ENCODE data around the gene NPR3. TPM values are rescaled to one million over a fixed set of nuclear protein-coding genes. Genes with fewer than 3 reads are reported as not detected.

NPR3 gene
- total RNA-seq, 1 donor from 2014 or later, result 87.2 TPM

- TF ChIP-seq, protein P1, sequence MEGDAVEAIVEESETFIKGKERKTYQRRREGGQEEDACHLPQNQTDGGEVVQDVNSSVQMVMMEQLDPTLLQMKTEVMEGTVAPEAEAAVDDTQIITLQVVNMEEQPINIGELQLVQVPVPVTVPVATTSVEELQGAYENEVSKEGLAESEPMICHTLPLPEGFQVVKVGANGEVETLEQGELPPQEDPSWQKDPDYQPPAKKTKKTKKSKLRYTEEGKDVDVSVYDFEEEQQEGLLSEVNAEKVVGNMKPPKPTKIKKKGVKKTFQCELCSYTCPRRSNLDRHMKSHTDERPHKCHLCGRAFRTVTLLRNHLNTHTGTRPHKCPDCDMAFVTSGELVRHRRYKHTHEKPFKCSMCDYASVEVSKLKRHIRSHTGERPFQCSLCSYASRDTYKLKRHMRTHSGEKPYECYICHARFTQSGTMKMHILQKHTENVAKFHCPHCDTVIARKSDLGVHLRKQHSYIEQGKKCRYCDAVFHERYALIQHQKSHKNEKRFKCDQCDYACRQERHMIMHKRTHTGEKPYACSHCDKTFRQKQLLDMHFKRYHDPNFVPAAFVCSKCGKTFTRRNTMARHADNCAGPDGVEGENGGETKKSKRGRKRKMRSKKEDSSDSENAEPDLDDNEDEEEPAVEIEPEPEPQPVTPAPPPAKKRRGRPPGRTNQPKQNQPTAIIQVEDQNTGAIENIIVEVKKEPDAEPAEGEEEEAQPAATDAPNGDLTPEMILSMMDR (IDR thresholded peaks at IDR 0.05), result no peak
- Histone ChIP-seq H3K27me3 (no peaks in the 10 kb centered on the region), H3K4me3 (no peak overlapping the region), H3K27ac (no peak overlapping the region), H3K4me1 (no peaks in the 10 kb centered on the region), H3K9me3 (no peaks in the 10 kb centered on the region), H3K36me3 (no peaks in the 10 kb centered on the region)
- intact Hi-C loops (cut with DNase I), result no loop called here
- DNase-seq (no peak), ATAC-seq (no peak)
Observed at GRCh38 chr5:32805971-32806638, 95.0 kb downstream of the NPR3 start.

DNA sequence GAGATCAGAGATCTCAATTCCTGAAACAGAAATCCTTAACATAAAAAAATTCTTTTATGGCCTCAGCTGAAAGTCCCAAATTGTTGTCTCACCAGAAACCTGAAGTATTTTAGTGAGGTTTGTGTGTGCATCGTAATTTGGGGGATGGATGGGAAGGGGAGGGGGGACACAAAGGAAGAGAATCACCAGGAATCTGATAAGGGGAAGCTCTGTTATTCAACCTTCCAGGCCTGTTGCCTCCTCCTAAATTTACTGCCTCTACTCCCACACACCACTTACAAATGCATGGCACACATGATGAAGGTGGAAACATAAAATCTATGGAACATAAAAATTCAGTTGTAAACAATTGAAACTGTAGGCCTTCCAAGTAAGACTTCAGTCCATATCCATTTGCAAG lies 97.7 kb downstream of the NPR3 start:
- Histone ChIP-seq H3K36me3 (no peaks in the 10 kb centered on the region), H3K4me1 (no peaks in the 10 kb centered on the region), H3K9me3 (no peaks in the 10 kb centered on the region), H3K4me3 (no peak overlapping the region), H3K27ac (no peak overlapping the region), H3K27me3 (no peaks in the 10 kb centered on the region)
- TF ChIP-seq, protein P1 (IDR thresholded peaks at IDR 0.05), result no peak
- ATAC-seq (no peak), DNase-seq (no peak)
- intact Hi-C loops (cut with DNase I), result no loop called here

- no peaks in the 10 kb centered on the region for H3K9me3 ChIP-seq
- ATAC-seq (no peak), DNase-seq (no peak)
- intact Hi-C loops (cut with DNase I), result no loop called here
- no peaks in the 10 kb centered on the region for H3K4me1 ChIP-seq
- no peaks in the 10 kb centered on the region for H3K36me3 ChIP-seq
- TF ChIP-seq, protein P1 (IDR thresholded peaks at IDR 0.05), result no peak
- no peak overlapping the region for H3K27ac ChIP-seq
- H3K4me3 ChIP-seq, result no peak overlapping the region
- H3K27me3 ChIP-seq, result no peaks in the 10 kb centered on the region
Observed at GRCh38 chr5:32810804-32811203, 99.7 kb downstream of the NPR3 start.

GRCh38 chr5:32812399-32812798 lies 101.3 kb downstream of the NPR3 start:
- H3K4me1 ChIP-seq, result no peaks in the 10 kb centered on the region
- ATAC-seq, result no peak
- TF ChIP-seq, protein P1 (IDR thresholded peaks at IDR 0.05), result no peak
- no peaks in the 10 kb centered on the region for H3K36me3 ChIP-seq
- H3K27ac ChIP-seq, result no peak overlapping the region
- no peak overlapping the region for H3K4me3 ChIP-seq
- no peak for DNase-seq
- intact Hi-C loops (cut with DNase I), result no loop called here
- no peaks in the 10 kb centered on the region for H3K9me3 ChIP-seq
- no peaks in the 10 kb centered on the region for H3K27me3 ChIP-seq

DNA sequence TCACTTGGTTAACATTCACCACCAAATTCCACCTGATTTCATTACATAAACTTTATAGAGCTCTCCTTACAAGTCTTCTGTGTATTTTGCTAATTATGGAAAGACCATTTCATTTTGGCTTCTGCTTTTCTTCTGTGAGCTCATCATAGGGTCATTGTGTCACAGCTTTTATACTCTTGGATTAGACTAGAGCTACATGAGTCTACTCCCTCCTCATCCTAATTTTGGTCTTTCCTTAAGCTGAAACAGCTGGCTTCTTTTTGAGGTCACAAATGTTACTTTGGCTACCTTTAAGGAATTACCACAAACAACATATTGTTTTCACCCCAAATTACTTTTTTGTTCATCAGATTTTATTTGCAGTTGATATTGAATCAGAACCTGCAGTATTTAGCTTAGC lies 103.0 kb downstream of the NPR3 start:
- TF ChIP-seq, protein P1 (IDR thresholded peaks at IDR 0.05), result no peak
- H3K4me1 ChIP-seq, result no peaks in the 10 kb centered on the region
- intact Hi-C loops (cut with DNase I), result no loop called here
- H3K27ac ChIP-seq, result no peak overlapping the region
- ATAC-seq, result no peak
- no peaks in the 10 kb centered on the region for H3K27me3 ChIP-seq
- DNase-seq, result no peak
- H3K36me3 ChIP-seq, result no peaks in the 10 kb centered on the region
- no peaks in the 10 kb centered on the region for H3K9me3 ChIP-seq
- H3K4me3 ChIP-seq, result no peak overlapping the region

GRCh38 chr5:32814620-32815019 lies 103.5 kb downstream of the NPR3 start:
- ATAC-seq (no peak), DNase-seq (no peak)
- intact Hi-C loops (cut with DNase I), result no loop called here
- no peak overlapping the region for H3K4me3 ChIP-seq
- H3K4me1 ChIP-seq, result no peaks in the 10 kb centered on the region
- TF ChIP-seq, protein P1 (IDR thresholded peaks at IDR 0.05), result no peak
- no peaks in the 10 kb centered on the region for H3K27me3 ChIP-seq
- no peaks in the 10 kb centered on the region for H3K36me3 ChIP-seq
- no peak overlapping the region for H3K27ac ChIP-seq
- no peaks in the 10 kb centered on the region for H3K9me3 ChIP-seq

Measured in upper lobe of right lung (tissue), 1 donor.